HG03558 (cell line): ENCODE results near the gene OR13C2.
"Not testable (repeated sequence)": the region's sequence is repeated elsewhere in the genome, so short reads cannot be mapped to it uniquely, and the experiment has no call there.

Source experiments
- ATAC-seq: cut with Tn5 transposase; IDR thresholded peaks from one replicate; pipeline ENCODE4 v1.9.1; 2021; ENCODE audit warnings: moderate number of reproducible peaks; ENCODE audit not compliant: unreplicated experiment; ENCODE audit errors: extremely low read depth

OR13C2 gene

GRCh38 chr9:104605527-104605926 is at the start of gene OR13C2:
Gene OR13C2 (minus strand): TSS chr9:104605627. CDS start chr9:104605627, 0 bp downstream.
- not testable (repeated sequence) for ATAC-seq

DNA sequence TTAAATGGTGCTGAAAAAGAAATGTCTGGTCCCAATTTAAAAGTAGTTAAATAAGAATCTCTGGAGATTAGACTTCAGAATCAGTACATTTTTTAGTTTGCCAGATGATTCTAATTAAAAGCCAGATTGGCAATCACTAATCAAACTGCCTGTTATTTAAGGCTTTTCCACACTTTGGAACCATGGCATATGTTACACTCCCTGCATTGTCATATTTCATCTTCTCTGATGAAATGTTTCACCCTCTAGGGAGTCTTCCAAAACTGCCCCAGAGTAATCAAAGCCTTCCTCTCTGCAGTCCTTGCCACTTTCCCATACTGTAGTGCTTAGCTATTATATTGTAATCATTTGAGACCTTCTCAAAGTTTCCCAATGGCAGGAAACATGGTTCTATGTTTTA is 30.0 kb upstream of the OR13C2 start:
- no peak for ATAC-seq

GRCh38 chr9:104633976-104634520 is 28.6 kb upstream of the OR13C2 start:
- ATAC-seq: no peak

DNA sequence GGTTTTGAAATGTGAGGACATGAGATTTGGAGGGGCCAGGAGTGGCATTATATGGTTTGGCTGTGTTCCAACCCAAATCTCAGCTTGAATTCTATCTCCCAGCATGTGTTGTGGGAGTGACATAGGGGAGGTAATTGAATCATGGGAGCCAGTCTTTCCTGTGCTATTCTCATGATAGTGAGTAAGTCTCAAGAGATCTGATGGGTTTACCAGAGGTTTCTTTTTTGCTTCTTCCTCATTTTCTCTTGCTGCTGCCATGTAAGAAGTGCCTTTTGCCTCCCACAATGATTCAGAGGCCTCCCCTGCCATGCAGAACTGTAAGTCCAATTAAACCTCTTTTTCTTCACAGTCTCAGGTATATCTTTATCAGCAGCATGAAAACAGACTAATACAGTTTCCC is 20.5 kb upstream of the OR13C2 start:
- ATAC-seq: not testable (repeated sequence)

- no peak for ATAC-seq
These were observed 12.7 kb upstream of the OR13C2 start, which contains the start of gene OR13C9 for GRCh38 chr9:104618104-104618503. Gene OR13C9 (minus strand): TSS chr9:104618204. CDS start chr9:104618204, 0 bp downstream.

DNA sequence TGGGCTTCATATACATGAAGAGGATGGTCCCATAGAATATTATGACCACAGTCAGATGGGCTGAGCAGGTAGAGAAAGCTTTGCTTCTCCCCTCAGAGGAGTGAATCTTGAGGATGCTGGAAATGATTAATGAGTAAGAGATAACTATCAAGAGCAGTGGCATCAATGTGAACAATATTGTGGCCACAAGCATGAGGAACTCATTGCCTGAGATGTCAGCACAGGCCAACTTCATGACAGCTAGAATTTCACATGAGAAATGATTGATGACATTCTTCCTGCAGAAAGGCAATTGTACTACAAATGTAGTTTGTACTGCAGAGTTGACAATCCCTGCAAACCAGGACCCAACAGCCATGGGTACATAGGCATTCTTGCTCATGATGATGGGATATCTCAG is 12.0 kb upstream of the OR13C2 start:
- ATAC-seq: no peak

DNA sequence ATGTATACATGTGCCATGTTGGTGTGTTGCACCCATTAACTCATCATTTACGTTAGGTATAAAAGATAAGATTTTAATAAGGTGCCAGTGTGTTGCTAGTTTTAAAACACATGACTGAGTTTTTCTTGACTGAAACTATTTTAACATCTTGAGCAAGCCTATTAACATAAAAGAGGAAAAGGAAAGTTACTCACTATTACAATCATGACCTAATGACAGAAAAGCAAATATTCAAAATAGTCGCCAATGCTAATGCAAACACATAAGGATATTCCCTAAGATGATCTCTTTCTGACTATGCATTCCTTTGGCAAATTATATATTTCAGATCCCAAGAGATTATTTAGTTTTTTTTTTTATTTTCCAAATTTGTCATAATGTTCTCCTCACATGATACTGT is 5.8 kb upstream of the OR13C2 start:
- ATAC-seq: no peak

- ATAC-seq: no peak
These were observed 2.9 kb upstream of the OR13C2 start for GRCh38 chr9:104608336-104608735.

- no peak for ATAC-seq
These were observed 725 bp upstream of the OR13C2 start for GRCh38 chr9:104606152-104606551.

- no peak for ATAC-seq
These were observed 626 bp downstream of the OR13C2 start for GRCh38 chr9:104604801-104605200.

DNA sequence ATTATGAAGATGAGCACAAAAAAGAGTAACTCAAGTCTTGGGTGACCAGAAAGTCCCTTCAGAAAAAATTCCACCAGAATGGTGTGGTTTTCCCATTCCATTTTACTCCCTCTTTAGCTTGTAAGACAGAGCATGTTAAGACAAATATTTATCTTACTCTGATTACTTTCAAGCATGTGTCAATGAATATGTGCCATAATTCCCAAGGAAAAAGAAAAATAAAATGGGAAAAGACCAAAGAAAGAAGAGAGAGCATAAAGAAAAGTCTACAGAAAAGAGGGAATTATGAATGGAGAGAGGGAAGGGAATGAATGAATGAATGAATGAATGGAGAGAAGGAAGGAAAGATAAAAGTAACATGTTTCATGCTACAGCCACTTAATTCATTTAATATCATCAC is 6.1 kb downstream of the OR13C2 start, which contains the start of gene OR13C5:
Gene OR13C5, minus strand, starts transcription at position 101 of the 400 bp plus-strand sequence. Its CDS starts 0 bp downstream, at position 101.
- not testable (repeated sequence) for ATAC-seq

DNA sequence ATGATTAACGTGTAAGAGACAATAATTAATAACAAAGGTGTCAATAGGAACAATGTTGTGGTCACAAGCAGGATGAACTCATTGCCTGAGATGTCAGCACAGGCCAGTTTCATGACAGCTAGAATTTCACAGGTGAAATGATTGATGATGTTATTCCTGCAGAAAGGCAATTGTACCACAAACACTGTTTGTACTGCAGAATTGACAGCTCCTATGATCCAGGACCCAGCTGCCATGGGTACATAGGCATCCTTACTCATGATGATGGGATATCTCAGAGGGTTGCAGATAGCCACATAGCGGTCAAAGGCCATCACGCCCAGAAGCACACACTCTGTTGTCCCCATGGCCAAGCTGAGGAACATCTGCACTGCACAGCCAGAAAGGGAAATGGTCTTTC is 6.7 kb downstream of the OR13C2 start:
- ATAC-seq: not testable (repeated sequence)

- ATAC-seq: no peak
These were observed 15.8 kb downstream of the OR13C2 start for GRCh38 chr9:104589626-104590025.

DNA sequence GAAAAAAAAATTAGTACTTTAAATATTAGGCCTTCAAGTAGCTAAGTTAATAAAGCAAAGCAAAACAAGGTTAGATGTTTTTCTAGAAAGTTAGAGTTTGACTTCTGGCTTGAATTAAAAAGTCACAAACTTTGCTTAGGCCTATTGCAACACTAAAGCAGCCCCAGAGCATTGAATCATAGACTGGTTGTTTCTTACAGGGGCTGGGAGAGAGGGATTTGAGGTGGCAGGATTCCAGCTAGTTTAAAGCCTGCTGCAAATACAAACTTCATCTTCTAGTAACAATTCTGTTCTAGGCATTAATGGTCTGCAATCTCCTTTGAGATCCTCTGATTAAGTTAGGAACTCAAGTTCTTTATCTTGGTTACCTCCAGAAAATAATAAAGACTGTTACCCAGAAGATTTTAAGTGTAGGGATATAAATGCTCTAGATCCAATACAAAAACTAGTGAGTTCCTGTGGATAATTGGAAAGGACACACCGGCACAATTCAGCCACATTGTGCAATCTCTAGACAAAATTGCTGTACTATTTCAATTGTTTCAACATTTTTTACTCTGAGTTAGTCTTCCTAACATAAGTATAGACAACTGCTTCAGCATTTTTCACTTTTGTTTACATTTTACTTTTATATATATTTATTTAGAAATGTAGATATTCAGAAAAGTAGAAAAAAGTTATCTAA is 18.8 kb downstream of the OR13C2 start:
- no peak for ATAC-seq

- no peak for ATAC-seq
These were observed 24.9 kb downstream of the OR13C2 start for GRCh38 chr9:104580562-104580961.

DNA sequence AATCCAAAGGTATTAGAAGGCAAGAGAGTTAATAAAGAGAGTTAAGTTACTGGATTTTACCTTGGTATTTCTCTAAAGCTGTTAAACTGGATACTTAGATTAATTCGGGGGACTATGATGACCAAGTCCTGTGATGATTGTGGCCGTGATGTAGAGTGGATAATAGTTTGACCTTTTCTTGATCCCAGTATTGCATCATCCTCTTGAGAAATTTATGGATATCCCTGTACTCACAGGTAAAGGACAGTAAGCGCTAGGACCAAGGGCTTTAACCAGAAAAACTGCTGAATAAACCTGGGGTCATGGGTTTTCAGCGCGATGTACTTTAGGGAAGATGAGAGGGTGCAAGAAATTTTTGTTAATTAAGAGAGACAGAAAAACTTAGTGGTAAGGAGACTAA is 28.2 kb downstream of the OR13C2 start:
- ATAC-seq: no peak

DNA sequence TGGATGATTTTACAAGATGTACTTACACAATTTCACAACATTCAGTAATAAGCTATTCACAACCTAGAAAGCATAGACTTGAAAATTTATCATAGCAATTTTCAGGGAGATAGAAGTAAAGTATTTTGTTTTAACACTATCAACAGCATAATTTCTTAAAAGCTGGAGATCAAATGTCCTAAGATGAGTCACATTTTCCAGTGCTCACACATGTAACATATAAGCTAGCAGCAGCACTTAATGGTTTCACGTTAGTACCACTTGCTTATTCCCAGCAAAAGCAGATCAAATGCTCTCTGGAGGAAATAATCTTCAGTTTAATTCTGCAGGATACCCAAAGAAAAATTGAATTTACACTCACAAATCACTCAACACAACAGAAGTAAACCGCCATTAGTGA is 30.0 kb downstream of the OR13C2 start:
- ATAC-seq: no peak

- ATAC-seq: no peak
These were observed 32.8 kb downstream of the OR13C2 start for GRCh38 chr9:104572612-104573011.

DNA sequence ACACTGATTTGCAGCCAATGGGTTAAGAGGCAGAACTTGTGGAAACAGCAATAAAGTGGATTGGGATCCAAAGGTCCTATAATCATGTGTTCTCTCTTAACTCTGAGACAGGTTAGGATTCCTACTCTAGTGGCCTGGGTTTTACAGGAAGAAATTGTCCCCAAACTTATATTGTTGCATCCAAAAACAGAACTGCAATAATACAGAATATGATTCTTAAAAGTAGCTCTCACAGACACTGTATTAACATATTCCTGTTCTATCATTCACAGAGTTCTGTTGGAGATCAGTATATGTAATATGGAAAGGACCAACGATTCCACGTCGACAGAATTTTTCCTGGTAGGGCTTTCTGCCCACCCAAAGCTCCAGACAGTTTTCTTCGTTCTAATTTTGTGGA is 36.6 kb downstream of the OR13C2 start, which contains the start of gene OR13C8:
Gene OR13C8, plus strand, starts transcription at position 301 of the 400 bp plus-strand sequence. Its CDS starts 0 bp downstream, at position 301.
- no peak for ATAC-seq

DNA sequence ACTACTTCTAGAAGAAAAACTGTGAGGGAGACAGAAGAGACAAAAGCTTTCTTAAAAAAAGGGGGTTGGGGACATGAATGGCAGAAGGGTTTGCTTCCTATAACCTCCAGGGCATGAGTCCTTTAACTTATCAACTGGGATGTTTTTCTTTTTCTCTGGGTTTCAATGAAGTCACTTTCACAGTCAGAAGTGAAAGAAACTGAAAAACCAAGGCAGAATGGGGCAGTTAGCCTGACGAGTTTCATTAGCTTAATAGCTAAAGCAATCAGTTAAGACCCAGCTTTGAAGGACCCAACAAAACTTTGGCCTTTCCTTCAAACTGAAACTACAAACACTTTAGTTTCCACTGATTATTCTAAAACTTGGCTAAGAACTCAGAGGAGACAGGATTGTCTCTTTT is 41.1 kb downstream of the OR13C2 start:
- ATAC-seq: no peak

- no peak for ATAC-seq
These were observed 48.4 kb downstream of the OR13C2 start for GRCh38 chr9:104556830-104557634.
